GM19023 (cell line): ENCODE results near the gene TMEM50A.
"Not testable (repeated sequence)": the region's sequence is repeated elsewhere in the genome, so short reads cannot be mapped to it uniquely, and the experiment has no call there.

Source experiments
- ATAC-seq: cut with Tn5 transposase; IDR thresholded peaks from one replicate; pipeline ENCODE4 v1.9.1; 2021; ENCODE audit warnings: mild to moderate bottlenecking, moderate library complexity; ENCODE audit not compliant: unreplicated experiment

TMEM50A gene

GRCh38 chr1:25329950-25330349, 8.2 kb upstream of the TMEM50A start:
- ATAC-seq: not testable (repeated sequence)

GRCh38 chr1:25336922-25337354, 1.2 kb upstream of the TMEM50A start:
- ATAC-seq: peak; percentile 25

GRCh38 chr1:25337483-25338187, 499 bp upstream of the TMEM50A start:
- ATAC-seq: peak; percentile 49

- ATAC-seq: no peak
Observed at GRCh38 chr1:25338986-25339385, 852 bp downstream of the TMEM50A start.

GRCh38 chr1:25341746-25342145, 3.6 kb downstream of the TMEM50A start:
- no peak for ATAC-seq

- ATAC-seq: no peak
Observed at GRCh38 chr1:25342846-25343245, 4.7 kb downstream of the TMEM50A start.

- ATAC-seq: no peak
Observed at GRCh38 chr1:25343872-25344271, 5.7 kb downstream of the TMEM50A start.

- ATAC-seq: no peak
Observed at GRCh38 chr1:25347556-25347955, 9.4 kb downstream of the TMEM50A start.

- no peak for ATAC-seq
Observed at GRCh38 chr1:25349606-25350005, 11.5 kb downstream of the TMEM50A start.

GRCh38 chr1:25355841-25356395, 17.8 kb downstream of the TMEM50A start:
- ATAC-seq: no peak

- no peak for ATAC-seq
Observed at GRCh38 chr1:25356441-25356840, 18.3 kb downstream of the TMEM50A start.

- ATAC-seq: no peak
Observed at GRCh38 chr1:25356848-25357247, 18.7 kb downstream of the TMEM50A start.

GRCh38 chr1:25360596-25361581, 22.8 kb downstream of the TMEM50A start:
- ATAC-seq: no peak

- no peak for ATAC-seq
Observed at GRCh38 chr1:25361901-25362300, 23.8 kb downstream of the TMEM50A start.

GRCh38 chr1:25362634-25363559, 24.8 kb downstream of the TMEM50A start:
- ATAC-seq: not testable (repeated sequence)

- ATAC-seq: no peak
Observed at GRCh38 chr1:25369241-25369640, 31.1 kb downstream of the TMEM50A start.

- ATAC-seq: not testable (repeated sequence)
Observed at GRCh38 chr1:25369691-25370271, 31.6 kb downstream of the TMEM50A start.

- not testable (repeated sequence) for ATAC-seq
Observed at GRCh38 chr1:25371757-25372156, 33.6 kb downstream of the TMEM50A start.

- not testable (repeated sequence) for ATAC-seq
Observed at GRCh38 chr1:25378367-25378766, 40.2 kb downstream of the TMEM50A start.

GRCh38 chr1:25382543-25382942, 44.4 kb downstream of the TMEM50A start:
- not testable (repeated sequence) for ATAC-seq
